Aorta (tissue), 5 donors: ENCODE results near the gene SLC4A1AP. TPM values are rescaled to one million over a fixed set of nuclear protein-coding genes. Genes with fewer than 3 reads are reported as not detected.

ENCODE experiments used
- ATAC-seq: fragments of 200-7000 bp; cut with Tn5 transposase; one replicate; pipeline ENCODE4 v1.9.1; 2022; ENCODE audit warnings: moderate library complexity; ENCODE audit not compliant: low FRiP score
- DNase-seq, 2 donors: peaks; one replicate each; pipeline ENCODE4 v3.0.0-alpha.2; 2020
- H3K27ac ChIP-seq, 2 donors: one replicate each; pipeline ENCODE4 v1.5.1; 2013; ENCODE audit warnings: low read length in 2 of 2, mild to moderate bottlenecking in 2 of 2, moderate library complexity in 2 of 2, control low read depth in 1 of 2, inconsistent platforms in 1 of 2, low read depth in 1 of 2
- H3K27me3 ChIP-seq, 2 donors: one replicate each; pipeline ENCODE4 v1.6.1; 2013; ENCODE audit warnings: control low read depth in 1 of 2, low read length in 1 of 2, mild to moderate bottlenecking in 1 of 2, moderate library complexity in 1 of 2; ENCODE audit not compliant: insufficient read depth in 2 of 2, control insufficient read depth in 1 of 2
- H3K36me3 ChIP-seq, 2 donors: one replicate each; pipeline ENCODE4 v1.6.1; 2013; ENCODE audit warnings: control low read depth in 1 of 2, low read length in 1 of 2, mild to moderate bottlenecking in 1 of 2; ENCODE audit not compliant: insufficient read depth in 2 of 2, control insufficient read depth in 1 of 2
- H3K4me1 ChIP-seq, 2 donors: one replicate each; pipeline ENCODE4 v1.6.1; 2013; ENCODE audit warnings: low read length in 2 of 2, control low read depth in 1 of 2, mild to moderate bottlenecking in 1 of 2, moderate library complexity in 1 of 2; ENCODE audit not compliant: insufficient read depth in 2 of 2, control insufficient read depth in 1 of 2
- H3K4me3 ChIP-seq, 2 donors: one replicate each; pipeline ENCODE4 v1.5.1; 2013; ENCODE audit warnings: low read length in 2 of 2, control low read depth in 1 of 2, mild to moderate bottlenecking in 1 of 2
- H3K9me3 ChIP-seq: one replicate; pipeline ENCODE4 v1.6.1; 2013; ENCODE audit warnings: mild to moderate bottlenecking, low read length; ENCODE audit not compliant: control insufficient read depth
- WGBS, 2 donors: extraction: QIAGEN DNeasy Blood & Tissue Kit; methylation state at CpG; one replicate each; pipeline ENCODE4 v1.1.7; 2013; 5-methylcytosine and 5-hydroxymethylcytosine counted together
- intact Hi-C, 2 donors: fragments of 100-400 bp; cut with DNase I; formaldehyde crosslinking; loops; one replicate each; pipeline versions ENCODE4 v1.14.2 to v1.15.0; 2022
- polyA plus RNA-seq, 2 donors: library from polyadenylated mRNA; stranded (reverse); fragments of 200-250 nt; gene quantifications; one replicate each; pipeline ENCODE4 v1.2.3, GENCODE V29; 2013
- total RNA-seq, 2 donors: library from RNA; stranded (reverse); fragmentation: NEBNext Ultra II Directional; extraction: Animal tissue kit (Norgen Biotek cat#: 25700); gene quantifications; one replicate each; pipeline ENCODE4 v1.2.1, GENCODE V29; 2021
- donor health status: healthy with polysubstance abuse.
- donor health status: Bipolar disorder and iron deficiency.
- donor health status: DM: no; HTN: no; CAD: no.
- donor health status: DM: no; HTN: no; CAD: no.
- donor health status: DM: yes; HTN: yes; CAD: no.

The SLC4A1AP gene
- total and polyA plus RNA-seq, 4 donors, result 10.3 to 19.7 (median 16.9) TPM

DNA sequence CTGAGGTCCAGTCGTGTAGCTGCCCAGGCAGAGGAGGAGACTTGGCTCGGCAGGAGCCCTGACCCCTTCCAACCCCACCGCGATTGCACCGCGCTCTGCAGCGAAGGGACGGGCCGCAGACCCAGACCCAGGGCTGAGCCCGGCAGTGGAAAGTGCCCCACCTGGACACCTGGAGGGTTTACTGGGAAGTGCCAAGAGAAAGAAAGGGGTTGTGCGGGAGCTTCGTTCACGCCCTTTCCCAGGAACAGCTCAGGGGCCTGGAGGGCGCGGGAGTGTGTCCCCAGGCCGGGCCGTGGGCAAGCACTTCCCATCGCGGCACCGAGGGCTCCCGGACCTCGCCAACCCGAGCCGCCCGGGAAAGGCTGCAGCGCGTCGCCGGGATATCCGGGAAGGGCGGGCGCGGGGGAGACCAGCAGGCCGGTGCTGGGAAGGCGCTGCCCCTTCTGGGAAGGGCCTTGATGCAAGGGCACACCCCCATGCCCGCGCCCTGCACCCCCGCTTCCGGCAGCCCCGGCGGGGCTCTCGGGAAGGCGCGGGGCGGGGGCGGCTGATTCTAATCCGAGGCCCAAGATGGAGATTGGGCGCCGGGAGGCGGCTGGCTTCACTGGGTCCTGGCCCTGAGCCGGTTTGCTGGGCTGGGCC lies 71.7 kb downstream of the SLC4A1AP start:
- WGBS, 2 donors, result 1% methylated on average over 49 to 51 of the region's 51 CpGs
- Histone ChIP-seq H3K27me3 (no peaks in the 10 kb centered on the region), H3K9me3 (no peaks in the 10 kb centered on the region), H3K4me3 (peak overlapping the region in 1 of 2 donors; percentile 1), H3K27ac (peak overlapping the region; percentile 85 to 89), H3K36me3 (no peaks in the 10 kb centered on the region), H3K4me1 (no peaks in the 10 kb centered on the region)
- ATAC-seq (peak; percentile 96), DNase-seq (peak; percentile 93 to 95)
- intact Hi-C loops, result loop anchor here (1.0 to 5.0 kb wide), 2 partner anchors 9 to 37 kb away; partner anchors contain the start of gene MRPL33 (in 1 of the 2)

DNA sequence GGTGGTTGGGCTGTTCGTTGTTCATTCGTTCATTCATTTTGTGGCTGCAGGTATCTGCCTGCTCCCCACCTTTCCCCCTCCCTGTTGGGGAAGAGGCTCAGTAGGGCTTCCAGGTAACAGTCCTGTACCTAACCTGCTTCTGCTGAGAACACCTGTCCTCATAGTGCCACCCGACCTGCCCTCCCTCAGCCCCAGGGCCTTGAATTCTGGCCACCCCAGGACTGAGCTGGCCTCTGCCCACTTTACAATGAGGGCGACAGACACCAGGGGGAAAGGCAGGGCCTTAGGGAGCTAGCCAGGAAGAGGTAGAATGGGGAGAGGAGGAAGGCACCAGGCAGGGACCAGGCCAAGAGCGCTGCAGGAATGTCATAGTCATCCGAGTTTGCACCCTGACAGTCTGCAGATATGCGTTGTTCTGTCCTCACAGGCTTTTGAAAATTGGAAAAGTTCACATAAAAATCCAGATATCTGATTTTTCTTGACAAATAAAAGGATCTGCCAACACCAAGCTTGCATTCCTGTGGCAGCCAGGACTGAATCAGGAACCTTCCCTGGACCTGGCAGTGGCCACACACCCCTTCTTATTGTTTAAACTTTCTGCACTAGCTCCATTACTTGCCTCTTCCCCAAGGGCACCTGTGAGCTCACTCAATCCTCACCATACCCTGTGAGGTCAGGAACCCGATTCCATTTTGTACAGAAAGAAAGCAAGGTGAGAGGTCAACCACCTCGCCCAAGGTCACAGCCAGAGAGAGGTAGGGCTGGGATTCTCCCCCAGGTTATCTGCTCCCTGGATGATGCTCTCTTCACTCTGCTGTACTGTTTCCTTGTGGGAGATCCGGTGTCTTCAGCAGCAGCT lies 72.6 kb downstream of the SLC4A1AP start:
- no peak overlapping the region for H3K4me3 ChIP-seq
- H3K9me3 ChIP-seq, result no peaks in the 10 kb centered on the region
- no peaks in the 10 kb centered on the region for H3K27me3 ChIP-seq
- peak overlapping the region; percentile 69 to 85 for H3K27ac ChIP-seq
- DNase-seq, result no peak
- H3K36me3 ChIP-seq, result no peaks in the 10 kb centered on the region
- intact Hi-C loops, result loop anchor here in 1 of 2 donors (5.0 kb wide), 1 partner anchor 36 kb away; the partner anchor contains the start of gene MRPL33
- ATAC-seq, result peak; percentile 36
- 74 to 77% methylated on average over 10 of the region's 10 CpGs for WGBS, 2 donors
- no peaks in the 10 kb centered on the region for H3K4me1 ChIP-seq

GRCh38 chr2:27736890-27737204 lies 73.2 kb downstream of the SLC4A1AP start:
- intact Hi-C loops, result loop anchor here in 1 of 2 donors (5.0 kb wide), 1 partner anchor 35 kb away; the partner anchor contains the start of gene MRPL33
- Histone ChIP-seq H3K9me3 (no peaks in the 10 kb centered on the region), H3K4me3 (no peak overlapping the region), H3K4me1 (no peaks in the 10 kb centered on the region), H3K27me3 (no peaks in the 10 kb centered on the region), H3K36me3 (no peaks in the 10 kb centered on the region), H3K27ac (peak overlapping the region in 1 of 2 donors; percentile 69)
- whole genome bisulfite sequencing, 2 donors, result 94 to 97% methylated on average over 6 of the region's 6 CpGs
- ATAC-seq (peak; percentile 4), DNase-seq (no peak)

GRCh38 chr2:27737676-27738348 lies 74.1 kb downstream of the SLC4A1AP start:
- Histone ChIP-seq H3K4me3 (no peak overlapping the region), H3K27ac (no peak overlapping the region), H3K27me3 (no peaks in the 10 kb centered on the region), H3K36me3 (no peaks in the 10 kb centered on the region), H3K9me3 (no peaks in the 10 kb centered on the region), H3K4me1 (no peaks in the 10 kb centered on the region)
- DNase-seq (no peak), ATAC-seq (no peak)
- intact Hi-C loops, result loop anchor here in 1 of 2 donors (5.0 kb wide), 1 partner anchor 34 kb away; the partner anchor contains the start of gene MRPL33
- 84 to 88% methylated on average over 7 of the region's 7 CpGs for WGBS, 2 donors

DNA sequence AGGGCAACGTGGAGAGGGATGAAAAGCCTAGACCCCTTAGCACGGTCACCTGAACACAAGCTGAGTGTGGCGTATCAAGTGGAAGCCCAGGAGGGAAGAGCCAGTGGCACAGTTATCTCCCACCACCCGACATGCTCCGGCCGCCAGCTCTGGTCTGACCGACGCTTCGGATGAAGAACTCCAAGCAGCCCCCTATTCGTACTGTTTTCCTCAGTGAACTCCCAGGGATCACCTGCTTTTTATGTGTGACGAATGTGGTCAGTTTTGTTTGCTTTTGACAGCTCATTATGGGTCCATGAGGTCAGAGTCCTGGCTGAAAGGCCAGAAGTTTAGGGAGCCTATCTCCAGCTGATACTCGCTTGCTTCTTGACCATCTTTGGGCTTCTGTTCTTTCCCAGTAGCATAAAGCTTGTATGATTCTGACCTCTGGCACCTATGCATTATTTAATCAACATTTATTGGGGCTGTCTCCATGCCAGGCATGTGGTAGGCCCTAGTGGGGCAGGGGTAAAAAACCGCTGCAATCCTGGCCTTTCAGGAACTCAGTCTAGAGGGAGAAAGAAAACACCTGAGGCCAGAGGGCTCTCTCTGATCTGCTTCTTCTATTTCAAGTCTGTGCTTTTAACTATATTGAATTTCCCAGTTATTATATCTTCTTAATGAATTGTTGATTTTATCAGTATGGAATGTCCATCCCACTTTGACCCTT lies 74.8 kb downstream of the SLC4A1AP start:
- no peaks in the 10 kb centered on the region for H3K36me3 ChIP-seq
- no peak for ATAC-seq
- H3K27ac ChIP-seq, result no peak overlapping the region
- no peaks in the 10 kb centered on the region for H3K4me1 ChIP-seq
- WGBS, 2 donors, result 93 to 95% methylated on average over 13 of the region's 13 CpGs
- intact Hi-C loops, result loop anchor here in 1 of 2 donors (5.0 kb wide), 1 partner anchor 34 kb away; the partner anchor contains the start of gene MRPL33
- no peaks in the 10 kb centered on the region for H3K27me3 ChIP-seq
- H3K9me3 ChIP-seq, result no peaks in the 10 kb centered on the region
- H3K4me3 ChIP-seq, result no peak overlapping the region
- DNase-seq, result no peak

- no peaks in the 10 kb centered on the region for H3K36me3 ChIP-seq
- H3K9me3 ChIP-seq, result no peaks in the 10 kb centered on the region
- H3K27me3 ChIP-seq, result no peaks in the 10 kb centered on the region
- DNase-seq (no peak), ATAC-seq (no peak)
- no peaks in the 10 kb centered on the region for H3K4me1 ChIP-seq
- no peak overlapping the region for H3K27ac ChIP-seq
- intact Hi-C loops, result loop anchor here in 1 of 2 donors (5.0 kb wide), 1 partner anchor 33 kb away; the partner anchor contains the start of gene MRPL33
- no peak overlapping the region for H3K4me3 ChIP-seq
- WGBS, 2 donors, result 95 to 99% methylated on average over 4 of the region's 4 CpGs
These were observed 75.3 kb downstream of the SLC4A1AP start for GRCh38 chr2:27739058-27739373.

DNA sequence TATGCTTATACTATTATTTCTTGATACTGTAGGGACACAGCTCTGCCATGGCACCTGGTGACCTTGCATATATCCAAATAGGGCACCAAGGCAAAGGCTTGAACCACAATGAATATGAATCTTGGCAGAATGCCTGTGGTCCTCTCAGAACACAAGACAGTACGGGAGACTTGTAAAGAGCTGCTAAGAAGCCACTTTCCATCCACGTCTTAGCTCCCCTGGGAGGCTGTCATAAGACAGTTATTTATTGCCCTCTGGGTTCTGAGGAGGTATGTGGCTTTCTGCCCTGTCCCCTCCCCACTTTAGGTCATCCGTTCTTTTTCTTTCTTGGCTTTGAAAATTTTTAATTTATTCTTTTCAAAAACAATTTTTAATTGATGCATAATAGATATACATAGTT lies 78.0 kb downstream of the SLC4A1AP start:
- Histone ChIP-seq H3K27ac (no peak overlapping the region), H3K4me3 (no peak overlapping the region), H3K9me3 (no peaks in the 10 kb centered on the region), H3K4me1 (peaks cover 0 to 2% of the 10 kb centered on the region in 2 donors), H3K27me3 (no peaks in the 10 kb centered on the region), H3K36me3 (no peaks in the 10 kb centered on the region)
- intact Hi-C loops, result no loop called here
- DNase-seq, result no peak
- ATAC-seq, result no peak
- 36 to 38% methylated on average over 3 of the region's 3 CpGs for WGBS, 2 donors

- Histone ChIP-seq H3K36me3 (no peaks in the 10 kb centered on the region), H3K27me3 (no peaks in the 10 kb centered on the region), H3K9me3 (no peaks in the 10 kb centered on the region), H3K4me3 (no peak overlapping the region), H3K27ac (no peak overlapping the region), H3K4me1 (peaks cover 0 to 2% of the 10 kb centered on the region in 2 donors)
- no peak for DNase-seq
- intact Hi-C loops, result no loop called here
- 96% methylated on average over 9 of the region's 9 CpGs for WGBS, 2 donors
- ATAC-seq, result no peak
These were observed 78.9 kb downstream of the SLC4A1AP start for GRCh38 chr2:27742571-27742970.
